Left kidney (tissue), 8 donors: ENCODE data around the gene GNG2. TPM values are rescaled to one million over a fixed set of nuclear protein-coding genes. Genes with fewer than 3 reads are reported as not detected.

Experiments used
- DNase-seq: peaks from one replicate; pipeline ENCODE4 v3.0.0-alpha.2; 2013
- long read RNA-seq, 8 donors: transcript quantifications; one replicate each; lab custom pipeline, GENCODE V29; 2026
- polyA plus RNA-seq: library from polyadenylated mRNA; unstranded; fragments of 120-200 nt; gene quantifications from one replicate; pipeline ENCODE4 v1.2.1, GENCODE V29; 2013; ENCODE audit not compliant: insufficient read length

The GNG2 gene
- 65.3 TPM for polyA plus RNA-seq
- long read RNA-seq, donor 1, transcript GNG2-213 (4 exons, 2,125 nt): major isoform, 32 of 40 reads
- long read RNA-seq, donor 1, partial matches to known transcripts: 0 of 40 reads
- long read RNA-seq, donor 1, other reads (novel, unspliced or antisense): 0 of 40 reads
- long read RNA-seq, donor 2, transcript GNG2-213 (4 exons, 2,125 nt): major isoform, 23 of 25 reads
- long read RNA-seq, donor 2, partial matches to known transcripts: 0 of 25 reads
- long read RNA-seq, donor 2, other reads (novel, unspliced or antisense): 0 of 25 reads
- long read RNA-seq, donor 3, transcript GNG2-213 (4 exons, 2,125 nt): major isoform, 24 of 65 reads
- long read RNA-seq, donor 3, partial matches to known transcripts: 37 of 65 reads
- long read RNA-seq, donor 3, other reads (novel, unspliced or antisense): 0 of 65 reads
- long read RNA-seq, donor 4, partial matches to known transcripts: 0 of 3 reads
- long read RNA-seq, donor 4, other reads (novel, unspliced or antisense): 0 of 3 reads
- long read RNA-seq, donor 5, transcript GNG2-213 (4 exons, 2,125 nt): major isoform, 38 of 42 reads
- long read RNA-seq, donor 5, partial matches to known transcripts: 0 of 42 reads
- long read RNA-seq, donor 5, other reads (novel, unspliced or antisense): 0 of 42 reads
- long read RNA-seq, donor 6, transcript GNG2-213 (4 exons, 2,125 nt): major isoform, 28 of 30 reads
- long read RNA-seq, donor 6, partial matches to known transcripts: 0 of 30 reads
- long read RNA-seq, donor 6, other reads (novel, unspliced or antisense): 0 of 30 reads
- long read RNA-seq, donor 7, transcript GNG2-213 (4 exons, 2,125 nt): major isoform, 43 of 44 reads
- long read RNA-seq, donor 7, partial matches to known transcripts: 0 of 44 reads
- long read RNA-seq, donor 7, other reads (novel, unspliced or antisense): 0 of 44 reads
- long read RNA-seq, donor 8, transcript GNG2-213 (4 exons, 2,125 nt): major isoform, 15 of 16 reads
- long read RNA-seq, donor 8, partial matches to known transcripts: 0 of 16 reads
- long read RNA-seq, donor 8, other reads (novel, unspliced or antisense): 0 of 16 reads

GRCh38 chr14:51860164-51860824 is at the start of gene GNG2:
GNG2 (plus strand) TSS chr14:51860612; CDS start chr14:51950679, 90,067 bp downstream.
- peak; percentile 73 for DNase-seq

DNA sequence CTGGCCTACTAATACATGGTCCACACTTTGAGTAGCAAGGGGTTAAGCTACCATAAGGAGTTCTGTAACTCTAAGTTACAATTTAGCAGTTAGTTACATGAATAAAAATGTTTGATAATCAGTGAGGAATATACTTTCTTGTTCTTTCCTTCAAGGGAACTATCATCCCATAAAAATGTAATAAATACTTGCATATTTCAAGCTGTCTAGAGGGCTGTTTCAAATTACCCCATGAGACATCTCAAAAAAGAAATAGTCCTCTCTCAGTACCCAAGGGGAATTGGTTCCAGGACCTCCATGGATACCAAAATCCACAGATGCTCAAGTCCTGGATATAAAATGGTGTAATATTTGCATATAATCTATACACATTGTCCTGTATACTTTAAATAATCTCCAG is 48.7 kb upstream of the GNG2 start:
- no peak for DNase-seq

DNA sequence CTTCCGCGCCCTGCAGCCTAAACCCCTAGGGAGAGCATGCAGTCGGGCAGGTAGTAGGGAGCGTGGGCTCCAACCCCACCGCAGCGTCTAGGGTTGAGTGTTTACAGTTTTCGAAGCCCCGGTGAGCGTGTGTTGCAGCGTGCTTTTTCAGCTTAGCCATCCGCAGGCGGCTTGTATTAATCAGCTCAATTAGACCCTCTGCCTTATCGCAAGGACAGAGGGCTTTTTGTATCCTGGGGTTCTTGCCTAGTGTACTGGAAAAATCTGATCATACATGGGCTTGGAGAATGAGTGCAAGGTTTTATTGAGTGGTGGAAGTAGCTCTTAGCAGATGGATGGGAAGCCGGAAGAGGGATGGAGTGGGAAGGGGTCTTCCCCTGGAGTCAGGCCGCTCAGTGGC is 44.4 kb upstream of the GNG2 start:
- DNase-seq: no peak

DNA sequence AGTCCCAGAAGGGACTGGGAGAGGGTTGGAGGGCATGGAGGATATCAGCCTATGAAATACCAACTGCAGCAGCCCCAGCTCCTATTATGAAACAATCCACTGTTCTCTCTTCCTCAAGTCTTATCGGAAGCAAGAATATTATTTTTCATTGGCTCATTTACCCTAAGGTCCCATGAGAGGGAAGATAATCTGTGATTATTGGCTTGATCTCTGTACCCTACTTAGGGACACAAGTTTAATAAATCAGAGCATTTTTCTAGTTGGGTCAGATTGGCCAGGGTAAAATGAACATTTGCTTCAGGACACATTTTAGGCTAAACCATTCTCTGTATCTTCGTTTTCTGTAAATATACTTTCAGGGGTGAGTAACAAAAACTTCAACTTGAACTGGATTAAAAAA is 43.1 kb upstream of the GNG2 start:
- no peak for DNase-seq

DNA sequence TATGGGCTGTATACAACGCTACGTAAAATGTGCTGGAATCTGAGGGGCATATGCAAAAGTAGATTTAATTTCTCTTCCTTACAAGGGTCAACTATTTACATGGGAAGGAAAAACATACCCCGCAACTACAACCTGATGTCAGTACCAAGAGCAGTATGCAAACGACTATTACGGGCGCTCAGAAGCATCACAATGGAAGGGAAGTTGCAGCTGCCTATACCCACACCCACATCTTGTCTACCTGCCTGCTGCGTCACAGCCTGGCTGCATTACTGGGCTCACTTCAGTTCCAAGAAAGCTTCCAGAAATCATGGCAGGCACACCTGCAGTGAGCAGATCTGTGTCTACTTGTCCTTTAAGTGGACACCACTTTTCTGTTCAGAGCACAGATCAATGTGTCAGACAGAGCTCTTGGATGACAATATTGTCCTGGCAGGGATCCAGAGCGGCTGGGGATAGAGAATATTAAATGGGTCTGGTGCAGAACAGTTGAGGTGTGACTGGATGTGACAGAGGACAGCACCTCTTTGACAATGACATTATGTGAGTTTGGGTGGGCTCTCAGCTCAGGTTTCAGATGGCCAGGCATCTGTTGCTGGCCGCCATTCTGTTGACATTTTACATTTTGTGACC is 41.5 kb upstream of the GNG2 start:
- DNase-seq: no peak

DNA sequence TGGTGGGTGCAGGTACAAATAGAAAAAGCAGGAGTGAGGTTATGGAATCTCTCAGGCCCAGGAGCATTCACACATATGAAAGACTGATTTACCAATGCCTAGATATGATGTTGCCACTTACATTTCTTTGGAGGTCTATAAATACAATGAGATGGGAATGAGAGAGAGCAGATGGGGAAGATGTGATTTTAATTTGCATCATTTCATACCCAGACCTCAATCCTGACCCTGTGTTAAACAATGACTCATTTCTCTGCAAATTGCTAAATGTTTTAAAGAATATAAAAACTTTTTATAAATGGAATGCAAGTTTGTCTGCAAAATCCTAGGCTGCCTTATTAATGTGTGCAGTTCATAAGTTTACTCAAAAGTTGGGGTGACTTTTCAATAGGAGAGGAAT is 38.6 kb upstream of the GNG2 start:
- DNase-seq: no peak

DNA sequence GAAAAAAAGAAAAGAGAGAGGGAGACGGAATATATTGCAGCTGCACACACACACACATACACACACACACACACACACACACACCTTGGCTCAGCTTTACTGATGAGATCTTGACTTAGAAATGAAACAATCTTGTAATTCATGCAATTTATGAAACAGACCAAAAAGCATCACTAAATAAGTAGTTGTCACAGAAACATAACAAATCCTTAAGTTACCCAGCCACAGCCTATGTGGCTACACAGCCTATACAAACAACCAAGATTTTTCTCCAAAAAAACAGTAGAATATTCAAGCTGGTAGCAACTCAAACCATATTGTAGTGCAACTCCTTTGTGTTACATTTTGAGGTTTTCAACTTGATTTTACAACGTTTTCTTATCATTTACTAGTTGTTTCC is 37.9 kb upstream of the GNG2 start:
- no peak for DNase-seq

DNA sequence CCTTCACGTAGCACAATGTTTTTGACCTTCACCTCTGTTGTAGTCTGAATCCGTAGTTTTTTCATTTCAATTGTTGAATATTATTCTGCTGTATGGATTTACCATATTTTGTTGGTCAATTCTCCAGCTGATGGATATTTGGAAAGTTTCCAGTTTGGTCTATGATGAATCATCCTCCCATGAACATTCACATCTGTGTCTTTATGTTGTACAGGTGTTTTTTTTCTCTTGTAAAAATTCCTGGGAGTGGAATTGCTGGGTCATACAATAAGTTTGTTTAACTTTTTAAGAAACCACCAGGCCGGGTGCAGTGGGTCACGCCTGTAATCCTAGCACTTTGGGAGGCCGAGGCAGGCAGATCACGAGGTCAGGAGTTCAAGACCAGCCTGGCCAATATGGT is 36.7 kb upstream of the GNG2 start:
- DNase-seq: no peak

GRCh38 chr14:51824191-51824590 is 36.2 kb upstream of the GNG2 start:
- no peak for DNase-seq

GRCh38 chr14:51825926-51826325 is 34.5 kb upstream of the GNG2 start:
- no peak for DNase-seq

GRCh38 chr14:51828017-51828797 is 32.2 kb upstream of the GNG2 start:
- no peak for DNase-seq

DNA sequence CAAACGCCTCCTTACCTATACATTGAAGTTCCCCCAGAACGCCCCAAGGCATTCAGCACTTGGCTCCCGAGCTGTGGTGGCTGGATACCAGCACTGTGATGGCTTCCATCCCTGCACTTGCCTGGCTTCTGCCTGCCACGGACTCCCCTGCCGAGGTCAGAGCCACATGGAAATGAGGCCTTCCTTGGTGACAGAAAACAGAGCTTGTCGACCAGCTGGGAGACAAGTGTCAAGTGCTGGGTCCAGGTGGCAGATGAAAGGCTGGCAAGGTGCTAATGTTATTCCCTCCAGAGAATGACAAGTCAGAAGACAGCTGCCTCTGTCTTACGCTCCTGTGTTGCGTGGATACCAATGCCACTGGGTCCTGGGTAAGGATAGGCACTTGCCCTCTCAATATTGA is 26.2 kb upstream of the GNG2 start:
- no peak for DNase-seq

DNA sequence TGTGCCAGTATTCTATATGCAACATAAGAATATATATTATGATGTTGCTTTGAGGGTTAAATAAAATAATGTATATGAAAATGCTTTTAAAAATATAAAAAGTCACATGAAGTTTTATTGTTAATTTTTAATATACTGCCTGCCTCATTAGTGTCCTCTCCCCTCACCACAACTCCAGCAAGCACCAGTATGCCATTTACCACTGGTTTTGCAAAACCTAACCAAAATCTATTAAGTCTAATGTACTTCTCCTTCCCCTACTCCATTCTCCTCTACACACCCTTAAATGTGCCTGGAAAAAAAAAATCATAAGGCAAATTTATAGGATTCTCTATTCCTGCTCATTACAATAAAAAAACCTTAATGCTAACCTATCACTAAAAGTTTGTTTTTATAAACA is 24.0 kb upstream of the GNG2 start:
- DNase-seq: no peak

DNA sequence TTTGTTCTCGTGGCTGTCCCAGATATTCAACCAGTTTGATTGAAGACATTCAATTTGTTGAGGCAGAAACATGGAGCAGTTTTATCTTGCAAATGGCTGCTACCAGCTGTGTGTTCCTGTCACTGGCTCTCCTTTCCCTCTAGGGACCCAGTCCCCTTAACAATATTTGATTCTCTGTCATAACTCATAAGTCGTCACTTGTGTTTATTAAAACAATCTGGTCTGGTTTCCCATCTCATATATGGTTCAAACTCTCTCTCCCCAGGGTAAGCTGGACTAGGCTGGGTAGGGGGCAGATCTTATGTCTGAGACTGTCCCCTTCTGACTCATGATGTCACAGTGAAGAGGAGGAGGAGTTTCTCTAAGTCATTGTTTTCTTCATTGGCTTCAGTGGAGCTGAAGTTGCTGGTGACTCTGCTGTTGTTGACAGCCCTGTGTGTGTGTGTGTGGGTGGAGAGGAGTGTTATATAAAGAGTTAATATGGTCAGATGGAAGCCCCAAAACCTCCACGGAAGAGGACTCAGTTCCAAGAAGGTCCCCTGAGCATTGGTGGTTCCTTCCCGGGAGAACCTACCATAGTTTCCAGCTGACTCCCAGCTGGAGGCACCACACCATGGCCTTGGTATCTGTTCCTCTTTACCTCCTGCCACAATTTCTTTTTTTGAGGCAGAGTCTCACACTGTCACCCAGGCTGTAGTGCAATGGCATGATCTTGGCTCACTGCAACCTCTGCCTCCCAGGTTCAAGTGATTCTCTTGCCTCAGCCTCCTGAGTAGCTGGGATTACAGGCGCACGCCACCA is 16.1 kb upstream of the GNG2 start:
- DNase-seq: no peak

DNA sequence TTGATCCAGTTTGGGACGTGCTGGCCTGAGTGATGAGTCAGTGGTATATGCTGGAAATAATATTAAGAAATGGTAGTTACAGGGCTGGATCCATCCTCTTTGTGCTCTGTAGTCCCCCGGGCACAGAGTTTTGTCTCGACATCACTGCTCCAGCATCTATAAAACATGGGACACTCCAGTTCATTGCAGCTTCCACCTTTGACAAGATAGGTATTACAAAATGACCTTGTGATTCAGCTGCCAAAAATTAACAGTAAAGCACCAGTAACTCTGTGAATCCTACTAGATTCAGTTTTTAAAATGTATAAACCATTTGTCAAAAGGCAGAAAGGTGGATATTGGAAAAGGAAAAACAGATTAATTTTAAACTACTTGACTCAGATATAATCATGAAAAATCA is 14.6 kb upstream of the GNG2 start:
- DNase-seq: no peak

DNA sequence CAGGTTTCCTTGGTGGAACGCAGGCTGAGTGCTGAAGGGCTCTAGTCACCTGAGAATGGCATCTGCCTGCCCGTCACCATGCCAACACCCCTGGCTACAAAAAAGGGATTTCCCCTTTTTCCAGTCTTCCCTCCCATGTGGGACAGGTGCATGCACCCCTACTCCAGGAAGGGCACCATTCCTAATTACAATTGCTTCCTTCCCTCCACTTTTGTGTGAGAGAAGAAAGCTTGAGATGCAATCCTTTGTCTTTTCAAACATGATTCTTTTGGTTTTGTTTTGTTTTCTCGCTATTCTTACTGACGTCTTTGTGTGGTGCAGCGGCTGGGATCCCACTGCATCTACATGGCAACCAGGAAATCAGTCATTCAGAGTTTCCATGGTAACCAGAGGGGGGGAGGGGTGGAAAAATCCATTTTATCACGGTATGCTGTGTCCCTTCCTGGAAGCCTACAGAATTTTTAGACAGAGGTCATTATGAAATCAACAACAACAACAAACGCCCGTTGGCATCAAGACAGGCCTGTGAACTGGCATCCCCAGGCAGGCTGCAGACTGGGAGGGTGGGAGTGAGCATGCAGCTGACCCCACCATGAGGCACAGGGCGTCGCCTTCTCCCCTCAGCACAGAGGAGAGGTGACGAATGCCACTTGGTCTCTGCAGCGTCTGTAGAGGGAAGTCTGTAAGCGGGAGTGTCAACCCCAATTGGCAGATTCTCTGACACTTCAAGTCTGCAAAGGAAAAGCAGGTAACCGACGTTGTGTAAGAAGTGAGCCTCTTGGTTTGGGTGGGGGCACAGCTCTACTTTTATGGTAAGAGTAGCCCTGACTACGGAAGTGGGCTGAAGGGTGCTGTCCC is 13.6 kb upstream of the GNG2 start:
- peak; percentile 56 for DNase-seq

DNA sequence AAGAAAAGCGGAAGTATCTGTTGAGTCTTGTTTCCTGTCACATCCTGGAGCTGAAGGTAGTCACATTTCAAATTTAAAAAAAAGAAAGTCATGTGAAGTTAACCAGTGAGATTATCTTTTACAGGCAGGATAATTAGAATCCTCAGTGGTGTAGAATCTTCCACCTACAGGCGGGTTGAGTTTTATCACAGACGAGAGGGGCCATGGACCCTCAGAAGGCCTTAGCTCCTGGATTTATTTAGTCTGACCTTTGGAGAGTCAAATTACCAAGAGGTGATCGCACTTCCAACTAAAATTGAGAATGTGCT is 13.0 kb upstream of the GNG2 start:
- no peak for DNase-seq

DNA sequence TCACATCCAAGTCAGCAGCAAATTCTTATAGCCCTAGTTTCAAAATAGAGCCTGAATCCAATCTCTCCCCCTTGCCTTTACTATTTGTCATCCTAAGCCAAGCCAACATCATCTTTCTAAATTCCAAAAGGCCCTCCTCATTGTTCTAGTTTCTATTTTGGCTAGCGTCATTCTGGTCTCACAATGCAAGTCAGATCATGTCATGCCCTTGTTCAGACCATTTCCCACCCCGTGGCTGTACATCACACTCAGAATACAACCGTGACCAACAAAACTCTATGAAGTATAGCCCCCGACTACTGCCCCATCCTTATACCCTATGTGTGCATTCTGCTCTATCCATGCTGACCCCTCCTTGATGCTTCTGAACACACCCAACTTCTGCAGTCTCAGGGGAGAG is 12.3 kb upstream of the GNG2 start:
- no peak for DNase-seq

GRCh38 chr14:51849097-51849496 is 11.3 kb upstream of the GNG2 start:
- DNase-seq: no peak
